ENCODE measurements around the gene AIFM2. TPM values are rescaled to one million over a fixed set of nuclear protein-coding genes. Genes with fewer than 3 reads are reported as not detected.
A peak's percentile ranks its signal among the peaks of the same experiment; 100 is the strongest.
"Not testable (repeated sequence)": the region's sequence is repeated elsewhere in the genome, so short reads cannot be mapped to it uniquely, and the experiment has no call there.

AIFM2 gene
- polyA plus RNA-seq (ENCODE audit: insufficient read length in 10 of 10): 1 to 10 TPM; 1.2 to 2.7 (median 2.3) TPM
- long read RNA-seq, donor 1: 0 reads
- long read RNA-seq, donor 2: 0 reads
- long read RNA-seq, donor 3: 0 reads
- long read RNA-seq, donor 4, partial matches to known transcripts: 0 of 8 reads
- long read RNA-seq, donor 4, other reads (novel, unspliced or antisense): 7 of 8 reads
- long read RNA-seq, donor 5: 0 reads
- long read RNA-seq, donor 6: 0 reads
- long read RNA-seq, donor 7: 0 reads
- long read RNA-seq, donor 8: 0 reads
- long read RNA-seq, donor 9, partial matches to known transcripts: 0 of 1 reads
- long read RNA-seq, donor 9, other reads (novel, unspliced or antisense): 0 of 1 reads

GRCh38 chr10:70132098-70133029 lies at the start of gene AIFM2:
Gene AIFM2 (minus strand): TSS chr10:70132825. CDS start chr10:70124084, 8,741 bp downstream.
- peak; percentile 38 to 82 (median 63) for DNase-seq

- not testable (repeated sequence) for DNase-seq
Observed at GRCh38 chr10:70179209-70179608, 46.6 kb upstream of the AIFM2 start.

- DNase-seq: no peak
Observed at GRCh38 chr10:70178139-70178725, 45.6 kb upstream of the AIFM2 start.

GRCh38 chr10:70176441-70176840 lies 43.8 kb upstream of the AIFM2 start:
- no peak for DNase-seq

GRCh38 chr10:70175516-70175915 lies 42.9 kb upstream of the AIFM2 start:
- DNase-seq: no peak

GRCh38 chr10:70174058-70174741 lies 41.6 kb upstream of the AIFM2 start:
- DNase-seq: no peak

GRCh38 chr10:70169649-70170364 lies 37.2 kb upstream of the AIFM2 start:
- DNase-seq: peak in 1 of 3 donors; percentile 43

- DNase-seq: no peak
Observed at GRCh38 chr10:70169011-70169410, 36.4 kb upstream of the AIFM2 start.

GRCh38 chr10:70167246-70167645 lies 34.6 kb upstream of the AIFM2 start:
- DNase-seq: no peak

- no peak for DNase-seq
Observed at GRCh38 chr10:70166394-70166793, 33.8 kb upstream of the AIFM2 start.

GRCh38 chr10:70164163-70164562 lies 31.5 kb upstream of the AIFM2 start:
- no peak for DNase-seq

GRCh38 chr10:70163448-70163847 lies 30.8 kb upstream of the AIFM2 start:
- DNase-seq: no peak

GRCh38 chr10:70162892-70163201 lies 30.2 kb upstream of the AIFM2 start:
- DNase-seq: no peak

GRCh38 chr10:70162151-70162891 lies 29.7 kb upstream of the AIFM2 start:
- DNase-seq: no peak

- no peak for DNase-seq
Observed at GRCh38 chr10:70160798-70161197, 28.2 kb upstream of the AIFM2 start.

- not testable (repeated sequence) for DNase-seq
Observed at GRCh38 chr10:70159366-70159765, 26.7 kb upstream of the AIFM2 start.

- DNase-seq: peak in 1 of 3 donors; percentile 26
Observed at GRCh38 chr10:70158113-70158512, 25.5 kb upstream of the AIFM2 start.

- no peak for DNase-seq
Observed at GRCh38 chr10:70155255-70155838, 22.7 kb upstream of the AIFM2 start.

- DNase-seq: no peak
Observed at GRCh38 chr10:70148516-70148915, 15.9 kb upstream of the AIFM2 start.

GRCh38 chr10:70147259-70147625 lies 14.6 kb upstream of the AIFM2 start:
- DNase-seq: no peak

Measured in muscle of back (tissue), 13 donors.